ENCODE data around the gene UBR3.

Gene UBR3

GRCh38 chr2:169822785-169823392 is 4.4 kb upstream of the UBR3 start:
- H3K27me3 ChIP-seq (ENCODE audit: insufficient read depth, poor library complexity, severe bottlenecking) = no peaks in the 10 kb centered on the region
- TF ChIP-seq POLR2AphosphoS5 (IDR thresholded peaks at IDR 0.05; ENCODE audit: low read depth) (no peak), CTCF (IDR thresholded peaks at IDR 0.05; ENCODE audit: insufficient read depth, low read length) (no peak), SPI1 (IDR thresholded peaks at IDR 0.05; ENCODE audit: borderline replicate concordance, low read depth) (no peak), GABPA (IDR thresholded peaks at IDR 0.05; ENCODE audit: low read depth) (no peak)
- TF ChIP-seq, protein P1, sequence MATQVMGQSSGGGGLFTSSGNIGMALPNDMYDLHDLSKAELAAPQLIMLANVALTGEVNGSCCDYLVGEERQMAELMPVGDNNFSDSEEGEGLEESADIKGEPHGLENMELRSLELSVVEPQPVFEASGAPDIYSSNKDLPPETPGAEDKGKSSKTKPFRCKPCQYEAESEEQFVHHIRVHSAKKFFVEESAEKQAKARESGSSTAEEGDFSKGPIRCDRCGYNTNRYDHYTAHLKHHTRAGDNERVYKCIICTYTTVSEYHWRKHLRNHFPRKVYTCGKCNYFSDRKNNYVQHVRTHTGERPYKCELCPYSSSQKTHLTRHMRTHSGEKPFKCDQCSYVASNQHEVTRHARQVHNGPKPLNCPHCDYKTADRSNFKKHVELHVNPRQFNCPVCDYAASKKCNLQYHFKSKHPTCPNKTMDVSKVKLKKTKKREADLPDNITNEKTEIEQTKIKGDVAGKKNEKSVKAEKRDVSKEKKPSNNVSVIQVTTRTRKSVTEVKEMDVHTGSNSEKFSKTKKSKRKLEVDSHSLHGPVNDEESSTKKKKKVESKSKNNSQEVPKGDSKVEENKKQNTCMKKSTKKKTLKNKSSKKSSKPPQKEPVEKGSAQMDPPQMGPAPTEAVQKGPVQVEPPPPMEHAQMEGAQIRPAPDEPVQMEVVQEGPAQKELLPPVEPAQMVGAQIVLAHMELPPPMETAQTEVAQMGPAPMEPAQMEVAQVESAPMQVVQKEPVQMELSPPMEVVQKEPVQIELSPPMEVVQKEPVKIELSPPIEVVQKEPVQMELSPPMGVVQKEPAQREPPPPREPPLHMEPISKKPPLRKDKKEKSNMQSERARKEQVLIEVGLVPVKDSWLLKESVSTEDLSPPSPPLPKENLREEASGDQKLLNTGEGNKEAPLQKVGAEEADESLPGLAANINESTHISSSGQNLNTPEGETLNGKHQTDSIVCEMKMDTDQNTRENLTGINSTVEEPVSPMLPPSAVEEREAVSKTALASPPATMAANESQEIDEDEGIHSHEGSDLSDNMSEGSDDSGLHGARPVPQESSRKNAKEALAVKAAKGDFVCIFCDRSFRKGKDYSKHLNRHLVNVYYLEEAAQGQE (IDR thresholded peaks at IDR 0.05; ENCODE audit: insufficient replicate concordance, low read depth) = no peak
- H3K27ac ChIP-seq (replicated peaks) = no peak overlapping the region
- no peak overlapping the region for H3K4me3 ChIP-seq (replicated peaks; ENCODE audit: insufficient read depth, low read length)
- no peak for DNase-seq (ENCODE audit: low read depth in 1 of 2, low spot score in 1 of 2)

GRCh38 chr2:169823996-169824372 is 3.3 kb upstream of the UBR3 start:
- Histone ChIP-seq H3K4me3 (replicated peaks; ENCODE audit: insufficient read depth, low read length) (peak overlapping the region; percentile 79), H3K27ac (replicated peaks) (peak overlapping the region; percentile 73), H3K27me3 (ENCODE audit: insufficient read depth, poor library complexity, severe bottlenecking) (no peaks in the 10 kb centered on the region)
- no peak for DNase-seq (ENCODE audit: low read depth in 1 of 2, low spot score in 1 of 2)
- no peak for TF ChIP-seq CTCF (IDR thresholded peaks at IDR 0.05; ENCODE audit: insufficient read depth, low read length)
- TF ChIP-seq SPI1 (IDR thresholded peaks at IDR 0.05; ENCODE audit: borderline replicate concordance, low read depth) = no peak
- TF ChIP-seq, protein P1 (IDR thresholded peaks at IDR 0.05; ENCODE audit: insufficient replicate concordance, low read depth) = no peak
- TF ChIP-seq GABPA (IDR thresholded peaks at IDR 0.05; ENCODE audit: low read depth) = no peak
- no peak for TF ChIP-seq POLR2AphosphoS5 (IDR thresholded peaks at IDR 0.05; ENCODE audit: low read depth)

GRCh38 chr2:169824373-169825333 is 2.6 kb upstream of the UBR3 start, which contains the start of gene METTL5:
TSS of gene METTL5 (minus strand) at chr2:169824905. CDS start at chr2:169824597, 308 bp downstream.
- Histone ChIP-seq H3K4me3 (replicated peaks; ENCODE audit: insufficient read depth, low read length) (peak within 1 kb of the TSS; percentile 79), H3K27me3 (ENCODE audit: insufficient read depth, poor library complexity, severe bottlenecking) (no peaks in the 10 kb centered on the region), H3K27ac (replicated peaks) (peak within 1 kb of the TSS; percentile 73)
- peak; percentile 61 to 79 for DNase-seq (ENCODE audit: low read depth in 1 of 2, low spot score in 1 of 2)
- TF ChIP-seq GABPA (IDR thresholded peaks at IDR 0.05; ENCODE audit: low read depth) (no peak), POLR2AphosphoS5 (IDR thresholded peaks at IDR 0.05; ENCODE audit: low read depth) (peak; percentile 89), CTCF (IDR thresholded peaks at IDR 0.05; ENCODE audit: insufficient read depth, low read length) (peak; percentile 77), SPI1 (IDR thresholded peaks at IDR 0.05; ENCODE audit: borderline replicate concordance, low read depth) (no peak)
- TF ChIP-seq, protein P1 (IDR thresholded peaks at IDR 0.05; ENCODE audit: insufficient replicate concordance, low read depth) = peak; percentile 60

Data from HL-60 (cell line).